ENCODE results near the gene ZNF311.

DNA sequence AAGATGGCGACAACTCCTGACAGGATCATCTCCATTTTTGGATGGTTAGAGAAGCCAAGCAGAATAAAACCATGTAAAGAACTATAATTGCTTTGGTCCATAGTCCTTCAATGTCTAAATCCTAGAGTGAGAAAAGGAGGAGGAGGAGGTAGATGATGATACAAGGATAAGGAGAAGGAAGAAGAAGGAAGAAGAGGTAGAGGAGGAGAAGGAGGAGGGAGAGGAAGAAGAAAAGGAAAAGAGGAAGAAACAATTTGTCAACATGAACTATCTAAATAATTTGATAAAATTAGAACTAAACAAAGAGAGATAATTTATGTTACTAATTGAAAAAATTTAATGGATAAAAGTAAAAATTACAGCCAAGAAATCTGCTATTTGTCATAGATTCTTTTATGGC, 40.0 kb upstream of the ZNF311 start, which contains the start of gene OR2W1:
- TF ChIP-seq, protein P1, sequence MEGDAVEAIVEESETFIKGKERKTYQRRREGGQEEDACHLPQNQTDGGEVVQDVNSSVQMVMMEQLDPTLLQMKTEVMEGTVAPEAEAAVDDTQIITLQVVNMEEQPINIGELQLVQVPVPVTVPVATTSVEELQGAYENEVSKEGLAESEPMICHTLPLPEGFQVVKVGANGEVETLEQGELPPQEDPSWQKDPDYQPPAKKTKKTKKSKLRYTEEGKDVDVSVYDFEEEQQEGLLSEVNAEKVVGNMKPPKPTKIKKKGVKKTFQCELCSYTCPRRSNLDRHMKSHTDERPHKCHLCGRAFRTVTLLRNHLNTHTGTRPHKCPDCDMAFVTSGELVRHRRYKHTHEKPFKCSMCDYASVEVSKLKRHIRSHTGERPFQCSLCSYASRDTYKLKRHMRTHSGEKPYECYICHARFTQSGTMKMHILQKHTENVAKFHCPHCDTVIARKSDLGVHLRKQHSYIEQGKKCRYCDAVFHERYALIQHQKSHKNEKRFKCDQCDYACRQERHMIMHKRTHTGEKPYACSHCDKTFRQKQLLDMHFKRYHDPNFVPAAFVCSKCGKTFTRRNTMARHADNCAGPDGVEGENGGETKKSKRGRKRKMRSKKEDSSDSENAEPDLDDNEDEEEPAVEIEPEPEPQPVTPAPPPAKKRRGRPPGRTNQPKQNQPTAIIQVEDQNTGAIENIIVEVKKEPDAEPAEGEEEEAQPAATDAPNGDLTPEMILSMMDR (IDR thresholded peaks at IDR 0.05), result no peak
- TF ChIP-seq POLR2AphosphoS5 (IDR thresholded peaks at IDR 0.05), result no peak
- no peak for TF ChIP-seq POLR2A (IDR thresholded peaks at IDR 0.05)
